Effector memory CD8-positive, alpha-beta T cell (primary cell): ENCODE measurements around the gene AIMP1.

Source experiments
- ATAC-seq: fragments of 150-1000 bp; cut with Tn5 transposase; replicated peaks from 2 replicates; pipeline ENCODE4 v1.10.0; 2021; ENCODE audit warnings: mild to moderate bottlenecking, moderate library complexity
- DNase-seq, 3 experiments: peaks; one replicate each; pipeline ENCODE4 v3.0.0; 2021
- H3K27ac Mint-ChIP-seq, 2 donors: one replicate each; pipeline ENCODE4 v1.8.0; 2022; ENCODE audit warnings: mild to moderate bottlenecking in 2 of 2, mixed read lengths in 2 of 2, moderate library complexity in 2 of 2
- H3K27me3 Mint-ChIP-seq, 2 donors: one replicate each; pipeline ENCODE4 v1.8.0; 2022; ENCODE audit warnings: mixed read lengths in 2 of 2
- H3K36me3 Mint-ChIP-seq: one replicate; pipeline ENCODE4 v1.8.0; 2022; ENCODE audit warnings: mild to moderate bottlenecking, moderate library complexity, mixed read lengths; ENCODE audit not compliant: insufficient read depth
- H3K4me1 Mint-ChIP-seq, 2 donors: one replicate each; pipeline ENCODE4 v1.8.0; 2022; ENCODE audit warnings: low read depth in 2 of 2, mixed read lengths in 2 of 2
- H3K4me3 Mint-ChIP-seq, 2 donors: one replicate each; pipeline ENCODE4 v1.8.0; 2022; ENCODE audit warnings: mild to moderate bottlenecking in 2 of 2, mixed read lengths in 2 of 2, moderate library complexity in 2 of 2
- H3K9me3 Mint-ChIP-seq, 2 donors: one replicate each; pipeline ENCODE4 v1.8.0; 2022; ENCODE audit warnings: mixed read lengths in 2 of 2

AIMP1 gene

DNA sequence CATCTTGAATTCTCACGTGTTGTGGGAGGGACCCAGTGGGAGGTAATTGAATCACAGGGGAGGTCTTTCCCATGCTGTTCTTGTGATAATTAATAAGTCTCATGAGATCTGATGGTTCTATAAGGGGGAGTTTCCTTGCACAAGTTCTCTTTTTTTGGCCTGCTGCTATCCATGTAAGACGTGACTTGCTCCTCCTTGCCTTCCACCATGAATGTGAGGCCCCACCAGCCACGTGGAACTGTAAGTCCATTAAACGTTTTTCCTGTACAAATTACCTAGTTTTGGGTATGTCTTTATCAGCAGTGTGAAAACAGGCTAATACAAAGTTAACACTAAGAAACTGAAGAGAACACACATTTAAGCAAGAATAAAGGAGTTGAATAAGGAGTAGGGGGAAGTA, 16.4 kb upstream of the AIMP1 start:
- no peak overlapping the region for H3K4me3 Mint-ChIP-seq
- no peaks in the 10 kb centered on the region for H3K9me3 Mint-ChIP-seq
- no peaks in the 10 kb centered on the region for H3K27me3 Mint-ChIP-seq
- ATAC-seq (no peak), DNase-seq (no peak)
- H3K4me1 Mint-ChIP-seq: peaks cover 14 to 33% of the 10 kb centered on the region in 2 donors
- peaks cover 18% of the 10 kb centered on the region for H3K36me3 Mint-ChIP-seq
- H3K27ac Mint-ChIP-seq: peak overlapping the region in 1 of 2 donors; percentile 26

DNA sequence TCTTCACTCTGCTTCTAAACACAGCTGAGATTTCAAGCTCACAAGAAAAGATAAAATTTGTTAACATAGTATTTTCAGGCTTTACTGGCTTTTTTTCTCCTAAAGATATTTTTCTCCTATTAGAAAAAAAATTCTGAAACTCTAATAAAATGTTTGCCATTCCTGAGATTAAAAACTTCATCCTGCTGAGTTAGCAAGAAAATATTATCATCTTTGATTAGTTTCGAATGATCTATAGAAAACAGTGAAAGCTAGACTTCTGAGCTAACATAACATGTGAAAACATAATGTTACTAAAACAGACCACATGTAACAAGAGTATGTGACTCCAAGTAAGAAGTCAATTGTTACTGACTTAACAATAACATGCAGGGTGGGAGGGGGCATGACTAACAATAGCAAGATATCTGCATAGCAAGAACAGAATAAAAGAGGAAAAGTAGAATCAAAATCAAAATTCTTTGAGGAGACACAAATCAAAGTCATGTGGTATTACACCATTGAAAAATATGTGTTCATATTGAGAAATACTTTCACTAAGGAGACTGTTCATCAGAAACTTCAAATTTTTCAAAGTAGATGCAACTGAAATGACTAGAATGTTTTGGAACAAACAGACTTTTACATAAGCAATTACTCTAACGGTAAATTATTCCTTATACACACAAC, 14.8 kb upstream of the AIMP1 start:
- H3K4me3 Mint-ChIP-seq: no peak overlapping the region
- ATAC-seq (no peak), DNase-seq (no peak)
- no peak overlapping the region for H3K27ac Mint-ChIP-seq
- H3K4me1 Mint-ChIP-seq: peaks cover 14 to 29% of the 10 kb centered on the region in 2 donors
- H3K36me3 Mint-ChIP-seq: peaks cover 18% of the 10 kb centered on the region
- no peaks in the 10 kb centered on the region for H3K9me3 Mint-ChIP-seq
- H3K27me3 Mint-ChIP-seq: no peaks in the 10 kb centered on the region

DNA sequence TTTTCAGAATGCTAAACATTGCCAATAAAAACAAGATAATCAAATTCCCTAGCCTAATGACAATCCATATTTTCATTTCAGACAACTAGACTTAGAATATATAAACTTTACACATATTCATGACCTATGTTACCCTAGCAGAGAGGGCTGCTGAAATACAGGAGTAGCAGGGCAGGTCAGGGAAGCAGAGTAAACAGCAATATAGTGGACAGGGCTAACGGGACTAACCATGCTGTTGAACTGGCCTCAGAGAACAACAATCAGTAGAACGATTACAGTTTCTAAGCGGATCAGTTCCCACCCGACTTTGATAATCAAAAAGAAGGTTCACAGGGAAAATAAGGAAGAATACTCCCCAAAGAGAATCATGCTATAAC, 14.3 kb upstream of the AIMP1 start:
- DNase-seq (no peak), ATAC-seq (no peak)
- no peaks in the 10 kb centered on the region for H3K27me3 Mint-ChIP-seq
- H3K4me1 Mint-ChIP-seq: peaks cover 14 to 27% of the 10 kb centered on the region in 2 donors
- no peaks in the 10 kb centered on the region for H3K9me3 Mint-ChIP-seq
- no peak overlapping the region for H3K4me3 Mint-ChIP-seq
- peaks cover 18% of the 10 kb centered on the region for H3K36me3 Mint-ChIP-seq
- no peak overlapping the region for H3K27ac Mint-ChIP-seq

DNA sequence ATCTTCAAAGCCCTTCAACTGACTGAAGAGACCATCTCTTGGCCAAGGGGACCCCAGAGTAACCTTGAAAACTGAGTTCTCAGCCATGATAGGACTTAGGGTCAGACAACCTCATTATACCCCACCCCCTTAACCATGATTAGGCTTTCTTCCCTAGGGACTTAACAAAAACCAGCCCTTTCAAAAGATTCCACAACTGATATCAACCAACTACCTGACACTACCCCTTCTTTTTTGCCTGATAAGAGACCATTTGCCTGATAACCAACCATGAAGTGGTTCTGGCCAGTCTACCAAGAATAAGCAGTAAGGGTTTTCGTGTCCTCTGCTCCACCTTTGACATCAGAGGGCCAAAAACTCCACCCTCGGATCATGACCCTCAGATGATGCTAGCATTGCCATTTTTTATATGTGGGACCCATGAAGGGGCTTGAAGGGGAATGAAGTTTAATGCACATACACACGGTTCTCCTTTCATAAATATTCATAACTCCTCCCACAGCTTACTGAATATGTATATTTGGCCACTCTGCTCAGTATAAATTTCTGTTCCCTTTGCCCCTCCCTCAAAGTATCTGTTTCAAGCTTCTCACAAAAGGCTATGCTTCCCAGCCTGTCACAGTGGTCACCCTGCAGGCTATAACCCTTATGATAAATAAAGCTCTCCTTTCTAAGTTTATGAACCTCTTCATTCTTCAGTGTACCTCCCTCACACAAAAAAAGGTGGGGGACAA, 12.6 kb upstream of the AIMP1 start:
- no peak for DNase-seq

DNA sequence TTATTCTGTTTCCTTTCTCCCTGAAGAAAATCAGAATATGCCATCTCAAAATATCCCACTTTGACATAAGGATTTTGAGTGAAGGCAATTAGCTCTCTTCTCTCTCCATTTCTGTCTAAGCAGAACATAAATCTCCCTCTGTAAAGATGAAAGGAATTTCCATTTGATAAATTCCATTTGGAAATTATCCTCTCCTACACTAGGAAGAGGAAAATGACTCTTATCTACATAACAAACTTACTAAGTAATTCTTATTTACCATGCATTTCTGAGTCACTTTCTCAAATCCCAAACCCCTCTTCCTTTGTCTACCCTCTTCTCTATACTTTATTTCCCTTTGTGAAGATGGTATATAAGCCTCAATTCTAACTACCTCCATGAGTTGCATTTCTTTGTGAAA, 11.7 kb upstream of the AIMP1 start:
- peaks cover 10% of the 10 kb centered on the region for H3K36me3 Mint-ChIP-seq
- H3K9me3 Mint-ChIP-seq: no peaks in the 10 kb centered on the region
- DNase-seq (no peak), ATAC-seq (no peak)
- H3K4me3 Mint-ChIP-seq: no peak overlapping the region
- H3K4me1 Mint-ChIP-seq: peaks cover 14 to 24% of the 10 kb centered on the region in 2 donors
- H3K27me3 Mint-ChIP-seq: no peaks in the 10 kb centered on the region
- peak overlapping the region in 1 of 2 donors; percentile 72 for H3K27ac Mint-ChIP-seq

More for the DNA sequence above, 12.6 kb upstream of the AIMP1 start:
- Mint-ChIP-seq H3K4me3 (no peak overlapping the region), H3K4me1 (peaks cover 14 to 24% of the 10 kb centered on the region in 2 donors), H3K36me3 (peaks cover 14% of the 10 kb centered on the region), H3K27ac (peak overlapping the region; percentile 44 to 69), H3K27me3 (no peaks in the 10 kb centered on the region), H3K9me3 (no peaks in the 10 kb centered on the region)
- ATAC-seq: no peak

DNA sequence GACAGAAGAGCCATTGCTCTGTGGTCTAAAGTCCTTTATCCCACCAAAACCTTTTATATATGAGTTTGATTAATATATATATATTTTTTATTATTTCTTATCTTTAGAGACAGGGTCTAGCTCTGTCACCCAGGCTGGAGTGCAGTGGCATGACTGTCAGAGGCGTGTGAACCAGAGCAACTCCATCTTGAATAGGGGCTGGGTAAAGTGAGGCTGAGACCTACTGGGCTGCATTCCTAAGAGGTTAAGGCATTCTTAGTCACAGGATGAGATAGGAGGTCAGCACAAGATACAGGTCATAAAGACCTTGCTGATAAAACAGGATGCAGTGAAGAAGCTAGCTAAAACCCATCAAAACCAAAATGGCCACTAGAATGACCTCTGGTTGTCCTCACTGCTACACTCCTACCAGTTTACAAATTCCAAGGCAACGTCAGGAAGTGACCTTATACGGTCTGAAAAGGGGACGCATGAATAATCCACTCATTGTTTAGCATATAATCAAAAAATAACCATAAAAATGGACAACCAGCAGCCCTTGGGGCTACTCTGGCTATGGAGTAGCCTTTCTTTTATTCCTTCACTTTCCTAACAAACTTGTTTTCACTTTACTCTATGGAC, 10.8 kb upstream of the AIMP1 start:
- H3K4me3 Mint-ChIP-seq: no peak overlapping the region
- ATAC-seq: no peak
- peaks cover 3% of the 10 kb centered on the region for H3K36me3 Mint-ChIP-seq
- no peak for DNase-seq
- H3K4me1 Mint-ChIP-seq: peaks cover 16 to 22% of the 10 kb centered on the region in 2 donors
- H3K27me3 Mint-ChIP-seq: no peaks in the 10 kb centered on the region
- no peaks in the 10 kb centered on the region for H3K9me3 Mint-ChIP-seq
- H3K27ac Mint-ChIP-seq: no peak overlapping the region

DNA sequence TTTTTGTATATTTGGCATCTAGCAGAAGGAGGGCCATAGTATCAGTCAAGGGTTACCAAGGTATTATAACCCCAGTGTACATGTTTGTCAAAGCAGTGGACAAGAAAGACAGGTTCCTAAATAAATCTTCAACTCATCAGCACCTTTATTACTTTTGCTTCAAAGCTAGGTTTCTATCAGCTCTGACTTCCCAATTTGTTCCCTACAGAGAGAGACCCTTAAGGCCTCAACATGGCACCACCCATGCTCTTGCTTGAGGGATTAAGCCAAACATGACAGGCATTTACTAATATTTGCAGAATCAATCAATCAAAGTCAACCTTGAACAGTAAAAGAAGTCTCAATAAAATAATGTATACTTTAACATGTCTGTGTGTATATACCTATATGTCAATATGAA, 9.8 kb upstream of the AIMP1 start:
- no peak overlapping the region for H3K4me3 Mint-ChIP-seq
- H3K27me3 Mint-ChIP-seq: no peaks in the 10 kb centered on the region
- H3K27ac Mint-ChIP-seq: no peak overlapping the region
- peaks cover 16 to 25% of the 10 kb centered on the region in 2 donors for H3K4me1 Mint-ChIP-seq
- DNase-seq: no peak
- no peaks in the 10 kb centered on the region for H3K9me3 Mint-ChIP-seq
- ATAC-seq: no peak
- H3K36me3 Mint-ChIP-seq: peaks cover 3% of the 10 kb centered on the region

DNA sequence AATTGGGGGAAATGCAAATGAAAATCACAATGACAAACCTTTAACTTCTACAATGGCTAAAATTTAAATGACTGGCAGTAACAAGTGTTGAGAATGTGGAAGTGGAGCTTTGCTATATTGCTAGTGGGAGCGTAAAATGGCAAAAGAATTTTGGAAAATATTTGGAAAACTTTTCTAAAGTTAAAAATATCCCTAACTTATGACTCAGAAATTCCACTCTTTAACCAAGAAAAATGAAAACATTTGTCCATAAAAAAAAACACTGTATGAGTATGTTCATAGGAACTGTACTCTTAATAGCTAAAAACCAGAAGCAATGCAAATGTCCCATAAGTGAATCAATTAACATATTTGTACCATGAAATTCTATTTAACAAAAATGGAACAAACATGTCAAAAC, 4.0 kb upstream of the AIMP1 start:
- DNase-seq (no peak), ATAC-seq (no peak)
- no peaks in the 10 kb centered on the region for H3K9me3 Mint-ChIP-seq
- H3K27me3 Mint-ChIP-seq: no peaks in the 10 kb centered on the region
- H3K4me3 Mint-ChIP-seq: no peak overlapping the region
- H3K27ac Mint-ChIP-seq: no peak overlapping the region
- H3K4me1 Mint-ChIP-seq: peaks cover 9 to 15% of the 10 kb centered on the region in 2 donors
- H3K36me3 Mint-ChIP-seq: peaks cover 6% of the 10 kb centered on the region

DNA sequence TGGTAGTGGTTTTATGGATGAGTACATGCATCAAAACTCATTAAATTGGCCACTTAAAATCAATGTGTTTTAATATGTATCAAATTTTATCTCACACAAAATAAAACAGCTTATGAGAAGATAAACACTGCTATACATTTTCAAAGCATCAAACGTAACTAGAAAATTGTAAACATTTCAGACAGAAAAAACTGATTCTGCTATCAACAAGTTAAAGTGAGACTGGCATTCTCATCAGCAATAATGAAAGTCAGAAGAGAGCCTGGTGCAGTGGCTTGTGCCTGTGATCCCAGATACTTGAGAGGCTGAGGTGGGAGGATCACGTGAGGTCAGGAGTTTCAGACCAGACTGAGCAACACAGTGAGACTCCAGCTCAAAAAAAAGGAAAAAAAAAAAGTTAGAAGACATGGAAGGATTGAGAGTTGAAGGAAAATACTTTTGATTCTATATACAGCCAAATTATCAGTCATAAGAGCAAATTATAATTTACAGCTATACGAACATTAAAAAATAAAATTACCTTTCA, 3.3 kb upstream of the AIMP1 start:
- peaks cover 6% of the 10 kb centered on the region for H3K36me3 Mint-ChIP-seq
- no peak overlapping the region for H3K4me3 Mint-ChIP-seq
- no peaks in the 10 kb centered on the region for H3K9me3 Mint-ChIP-seq
- DNase-seq (no peak), ATAC-seq (no peak)
- H3K4me1 Mint-ChIP-seq: peaks cover 9 to 16% of the 10 kb centered on the region in 2 donors
- peak overlapping the region; percentile 73 to 81 for H3K27ac Mint-ChIP-seq
- no peaks in the 10 kb centered on the region for H3K27me3 Mint-ChIP-seq

DNA sequence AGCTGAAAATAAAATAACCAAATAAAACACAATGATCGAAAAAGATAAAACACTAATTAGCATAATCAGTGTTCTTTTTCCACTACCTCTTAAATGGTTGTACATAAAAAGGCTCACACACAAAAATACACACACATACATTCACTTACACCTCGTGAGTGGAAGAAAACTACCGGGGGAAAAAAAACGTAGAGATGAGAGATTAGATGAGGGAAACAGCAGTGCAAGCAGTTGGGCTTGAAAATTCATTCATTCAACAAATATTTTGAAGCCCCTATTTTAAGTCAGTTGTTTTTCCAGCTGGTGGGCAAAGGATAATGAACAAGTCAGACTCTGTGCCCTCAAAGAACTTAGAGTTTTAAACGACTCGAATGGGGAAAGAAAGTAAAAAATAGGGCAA, 1.4 kb upstream of the AIMP1 start:
- ATAC-seq: no peak
- H3K9me3 Mint-ChIP-seq: no peaks in the 10 kb centered on the region
- H3K27me3 Mint-ChIP-seq: no peaks in the 10 kb centered on the region
- H3K4me1 Mint-ChIP-seq: peaks cover 13 to 24% of the 10 kb centered on the region in 2 donors
- DNase-seq: no peak
- no peak overlapping the region for H3K4me3 Mint-ChIP-seq
- no peak overlapping the region for H3K27ac Mint-ChIP-seq
- H3K36me3 Mint-ChIP-seq: peaks cover 6% of the 10 kb centered on the region

DNA sequence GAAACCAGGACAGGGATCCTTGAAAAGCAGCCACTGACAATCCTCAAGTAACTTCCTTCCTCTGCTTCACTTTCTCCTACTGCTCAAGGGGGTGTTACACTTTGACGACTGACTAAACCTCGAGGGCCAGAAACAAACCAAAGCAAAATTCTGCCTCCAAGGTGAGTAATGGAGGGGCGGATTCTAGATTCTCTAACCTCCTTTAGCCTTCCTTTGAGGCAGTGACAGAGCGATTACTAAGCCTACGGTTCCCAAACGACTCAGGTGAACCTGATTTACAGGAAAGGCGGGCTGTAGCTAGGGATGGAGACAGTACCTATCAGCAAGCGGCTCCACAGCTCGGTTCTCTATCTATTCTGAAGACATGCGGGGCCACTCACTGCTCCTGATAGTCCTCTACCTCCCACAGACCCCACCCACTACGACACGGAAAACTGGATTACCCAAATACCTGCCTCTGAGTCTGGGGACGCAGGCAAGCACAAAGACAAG, 828 bp upstream of the AIMP1 start:
- ATAC-seq (peak; percentile 32), DNase-seq (peak; percentile 23 to 37 (median 25))
- H3K27me3 Mint-ChIP-seq: no peaks in the 10 kb centered on the region
- no peaks in the 10 kb centered on the region for H3K9me3 Mint-ChIP-seq
- no peak overlapping the region for H3K4me3 Mint-ChIP-seq
- H3K4me1 Mint-ChIP-seq: peaks cover 9 to 20% of the 10 kb centered on the region in 2 donors
- no peak overlapping the region for H3K27ac Mint-ChIP-seq
- H3K36me3 Mint-ChIP-seq: peaks cover 8% of the 10 kb centered on the region

DNA sequence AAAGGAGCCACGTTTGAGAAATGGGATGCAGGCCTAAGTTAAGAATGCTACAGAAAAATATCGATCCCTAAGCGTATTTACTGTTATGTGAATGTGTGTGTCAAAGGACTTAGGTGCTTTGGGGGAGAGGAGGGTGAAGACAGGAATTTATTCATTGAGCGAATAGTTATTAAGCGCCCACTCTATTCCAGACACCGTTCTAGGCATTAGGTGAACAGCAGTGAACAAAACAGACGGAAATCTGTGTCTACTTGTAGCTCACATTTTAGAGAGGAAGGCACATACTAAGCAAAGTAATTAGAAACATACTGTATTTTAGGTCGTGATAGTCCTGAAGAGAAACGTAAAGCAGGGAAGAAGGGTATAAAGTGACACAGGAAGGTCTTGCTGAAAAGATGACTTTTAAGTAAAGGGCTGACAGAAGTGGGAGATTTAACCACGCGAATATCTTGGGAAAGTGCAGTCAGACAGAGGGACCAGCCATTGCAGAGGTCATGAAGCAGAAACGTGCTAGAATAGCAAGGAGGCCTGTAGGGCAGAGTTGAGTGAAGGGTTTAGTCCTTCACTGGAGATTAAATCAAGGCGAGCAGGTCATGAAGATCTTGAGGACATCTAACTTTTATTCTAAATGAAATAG, 541 bp downstream of the AIMP1 start:
- Mint-ChIP-seq H3K9me3 (no peaks in the 10 kb centered on the region), H3K27ac (no peak overlapping the region), H3K36me3 (peaks cover 16% of the 10 kb centered on the region), H3K4me1 (peaks cover 14 to 19% of the 10 kb centered on the region in 2 donors), H3K27me3 (no peaks in the 10 kb centered on the region), H3K4me3 (no peak overlapping the region)
- DNase-seq: no peak
- ATAC-seq: no peak

DNA sequence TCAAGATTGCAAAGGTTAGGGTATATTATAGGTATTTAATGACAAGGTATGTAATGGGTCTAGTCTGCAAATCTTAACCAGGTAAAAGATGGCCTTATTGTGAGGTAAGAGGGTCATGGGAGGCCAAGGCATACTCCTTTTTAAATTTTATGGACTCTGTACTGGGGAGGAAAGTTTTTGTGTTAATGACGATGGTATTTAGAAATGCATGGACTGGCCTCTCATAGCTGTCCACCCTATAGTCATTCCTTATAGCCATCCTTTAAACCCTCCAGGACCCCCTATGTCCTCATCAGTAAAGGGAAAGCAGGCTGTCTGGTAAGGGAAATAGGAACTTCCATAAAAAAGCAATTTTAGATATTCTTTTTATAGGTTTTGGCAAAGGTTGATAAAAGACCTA, 1.5 kb downstream of the AIMP1 start:
- peaks cover 18% of the 10 kb centered on the region for H3K36me3 Mint-ChIP-seq
- H3K27ac Mint-ChIP-seq: peak overlapping the region in 1 of 2 donors; percentile 4
- peaks cover 14 to 22% of the 10 kb centered on the region in 2 donors for H3K4me1 Mint-ChIP-seq
- no peaks in the 10 kb centered on the region for H3K9me3 Mint-ChIP-seq
- no peak for DNase-seq
- no peaks in the 10 kb centered on the region for H3K27me3 Mint-ChIP-seq
- no peak for ATAC-seq
- no peak overlapping the region for H3K4me3 Mint-ChIP-seq
